ENCODE measurements around the gene LAMTOR2.
"Not testable (repeated sequence)": the region's sequence is repeated elsewhere in the genome, so short reads cannot be mapped to it uniquely, and the experiment has no call there.

The LAMTOR2 gene

GRCh38 chr1:156052862-156053767 is 1.5 kb upstream of the LAMTOR2 start:
- peak; percentile 43 to 59 for DNase-seq

- DNase-seq, result peak; percentile 89
These were observed 648 bp upstream of the LAMTOR2 start, which contains the start of gene UBQLN4 for GRCh38 chr1:156053768-156054499. Gene UBQLN4 (minus strand): TSS chr1:156053798. CDS start chr1:156053701, 97 bp downstream.

GRCh38 chr1:156055281-156056048 is 883 bp downstream of the LAMTOR2 start:
- DNase-seq, result no peak

GRCh38 chr1:156056326-156056849 is 1.8 kb downstream of the LAMTOR2 start:
- no peak for DNase-seq

- DNase-seq, result peak; percentile 91 to 96
These were observed 6.5 kb downstream of the LAMTOR2 start, which contains the start of gene RAB25 for GRCh38 chr1:156060937-156061636. Gene RAB25 (plus strand): TSS chr1:156061160. CDS start chr1:156061401, 241 bp downstream.

GRCh38 chr1:156062189-156062588 is 7.6 kb downstream of the LAMTOR2 start:
- DNase-seq, result no peak

- no peak for DNase-seq
These were observed 9.4 kb downstream of the LAMTOR2 start for GRCh38 chr1:156063997-156064285.

GRCh38 chr1:156064615-156065014 is 10.0 kb downstream of the LAMTOR2 start:
- no peak for DNase-seq

GRCh38 chr1:156065212-156065611 is 10.6 kb downstream of the LAMTOR2 start:
- DNase-seq, result no peak

GRCh38 chr1:156065871-156066270 is 11.3 kb downstream of the LAMTOR2 start:
- DNase-seq, result no peak

- DNase-seq, result no peak
These were observed 12.7 kb downstream of the LAMTOR2 start for GRCh38 chr1:156067262-156067661.

- DNase-seq, result no peak
These were observed 15.2 kb downstream of the LAMTOR2 start for GRCh38 chr1:156069490-156070455.

GRCh38 chr1:156070548-156070947 is 16.0 kb downstream of the LAMTOR2 start:
- DNase-seq, result peak; percentile 26 to 34

- DNase-seq, result not testable (repeated sequence)
These were observed 16.8 kb downstream of the LAMTOR2 start for GRCh38 chr1:156071332-156071816.

- no peak for DNase-seq
These were observed 17.7 kb downstream of the LAMTOR2 start for GRCh38 chr1:156072251-156072650.

GRCh38 chr1:156073110-156073687 is 18.6 kb downstream of the LAMTOR2 start:
- DNase-seq, result no peak

- DNase-seq, result no peak
These were observed 19.2 kb downstream of the LAMTOR2 start for GRCh38 chr1:156073740-156074139.

- no peak for DNase-seq
These were observed 20.1 kb downstream of the LAMTOR2 start for GRCh38 chr1:156074661-156075060.

GRCh38 chr1:156075162-156075561 is 20.6 kb downstream of the LAMTOR2 start:
- no peak for DNase-seq

- DNase-seq, result no peak
These were observed 21.2 kb downstream of the LAMTOR2 start for GRCh38 chr1:156075775-156076204.
